Measurements from ENCODE around the gene TRABD2A.
"Not testable (repeated sequence)": the region's sequence is repeated elsewhere in the genome, so short reads cannot be mapped to it uniquely, and the experiment has no call there.

DNA sequence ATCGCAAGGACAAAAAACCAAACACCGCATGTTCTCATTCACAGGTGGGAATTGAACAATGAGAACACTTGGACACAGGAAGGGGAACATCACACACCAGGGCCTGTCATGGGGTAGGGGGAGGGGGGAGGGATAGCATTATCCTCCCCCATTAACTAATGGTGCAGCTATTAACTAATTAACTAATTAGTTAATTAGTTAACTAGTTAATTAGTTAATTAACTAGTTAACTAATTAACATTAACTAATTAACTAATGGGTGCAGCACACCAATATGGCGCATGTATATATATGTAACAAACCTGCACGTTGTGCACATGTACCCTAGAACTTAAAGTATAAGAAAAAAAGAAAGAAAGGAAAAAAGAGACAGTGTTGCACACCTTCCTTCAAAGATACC, 12.6 kb downstream of the TRABD2A start:
- TF ChIP-seq CTCF (IDR thresholded peaks at IDR 0.05; ENCODE audit: borderline replicate concordance, extremely low read depth, low read length, poor library complexity, severe bottlenecking); EZH2 (IDR thresholded peaks at IDR 0.05; ENCODE audit: borderline replicate concordance, low read depth, low read length, severe bottlenecking): not testable (repeated sequence)

Data from DND-41 (cell line).